Activated naive CD8-positive, alpha-beta T cell treated with anti-CD3 and anti-CD28 coated beads for 36 hours (primary cell): ENCODE results near the gene MCL1. TPM values are rescaled to one million over a fixed set of nuclear protein-coding genes. Genes with fewer than 3 reads are reported as not detected.
"Not testable (repeated sequence)": the region's sequence is repeated elsewhere in the genome, so short reads cannot be mapped to it uniquely, and the experiment has no call there.

Source experiments
- DNase-seq: peaks from one replicate; pipeline ENCODE4 v3.0.0; 2021
- H3K27ac Mint-ChIP-seq: one replicate; pipeline ENCODE4 v1.8.0; 2022; ENCODE audit warnings: mild to moderate bottlenecking, moderate library complexity, mixed read lengths
- H3K27me3 Mint-ChIP-seq: one replicate; pipeline ENCODE4 v1.8.0; 2022; ENCODE audit warnings: mild to moderate bottlenecking, mixed read lengths
- H3K36me3 Mint-ChIP-seq: one replicate; pipeline ENCODE4 v1.8.0; 2021; ENCODE audit warnings: mild to moderate bottlenecking, mixed read lengths
- H3K4me1 Mint-ChIP-seq: one replicate; pipeline ENCODE4 v1.8.0; 2021; ENCODE audit warnings: mixed read lengths
- H3K4me3 Mint-ChIP-seq: one replicate; pipeline ENCODE4 v1.8.0; 2022; ENCODE audit warnings: mild to moderate bottlenecking, moderate library complexity, mixed read lengths
- H3K9me3 Mint-ChIP-seq: one replicate; pipeline ENCODE4 v1.8.0; 2022; ENCODE audit warnings: mixed read lengths
- total RNA-seq, 2 experiments: library from RNA; stranded (reverse); gene quantifications; one replicate each; pipeline ENCODE4 v1.2.3, GENCODE V29; 2021

The MCL1 gene
- total RNA-seq, 2 experiments from 2014 or later, result 209 to 217 TPM

GRCh38 chr1:150610576-150610975 is 31.2 kb upstream of the MCL1 start:
- H3K9me3 Mint-ChIP-seq, result no peaks in the 10 kb centered on the region
- H3K4me3 Mint-ChIP-seq, result no peak overlapping the region
- no peak for DNase-seq
- H3K4me1 Mint-ChIP-seq, result peaks cover 40% of the 10 kb centered on the region
- H3K36me3 Mint-ChIP-seq, result peaks cover 35% of the 10 kb centered on the region
- H3K27ac Mint-ChIP-seq, result peak overlapping the region; percentile 20
- no peaks in the 10 kb centered on the region for H3K27me3 Mint-ChIP-seq

GRCh38 chr1:150609732-150610131 is 30.3 kb upstream of the MCL1 start:
- H3K4me1 Mint-ChIP-seq, result peaks cover 35% of the 10 kb centered on the region
- no peaks in the 10 kb centered on the region for H3K9me3 Mint-ChIP-seq
- DNase-seq, result no peak
- H3K36me3 Mint-ChIP-seq, result peaks cover 29% of the 10 kb centered on the region
- no peak overlapping the region for H3K4me3 Mint-ChIP-seq
- no peaks in the 10 kb centered on the region for H3K27me3 Mint-ChIP-seq
- H3K27ac Mint-ChIP-seq, result no peak overlapping the region

- no peaks in the 10 kb centered on the region for H3K9me3 Mint-ChIP-seq
- peaks cover 7% of the 10 kb centered on the region for H3K36me3 Mint-ChIP-seq
- H3K4me1 Mint-ChIP-seq, result peaks cover 20% of the 10 kb centered on the region
- H3K4me3 Mint-ChIP-seq, result no peak overlapping the region
- H3K27ac Mint-ChIP-seq, result no peak overlapping the region
- DNase-seq, result no peak
- H3K27me3 Mint-ChIP-seq, result no peaks in the 10 kb centered on the region
Measured at GRCh38 chr1:150606463-150607142, 27.2 kb upstream of the MCL1 start.

- H3K27me3 Mint-ChIP-seq, H3K36me3 Mint-ChIP-seq, H3K27ac Mint-ChIP-seq, DNase-seq, H3K4me3 Mint-ChIP-seq, H3K9me3 Mint-ChIP-seq: not testable (repeated sequence)
- peaks cover 13% of the 10 kb centered on the region for H3K4me1 Mint-ChIP-seq
Measured at GRCh38 chr1:150605451-150605731, 26.0 kb upstream of the MCL1 start.

DNA sequence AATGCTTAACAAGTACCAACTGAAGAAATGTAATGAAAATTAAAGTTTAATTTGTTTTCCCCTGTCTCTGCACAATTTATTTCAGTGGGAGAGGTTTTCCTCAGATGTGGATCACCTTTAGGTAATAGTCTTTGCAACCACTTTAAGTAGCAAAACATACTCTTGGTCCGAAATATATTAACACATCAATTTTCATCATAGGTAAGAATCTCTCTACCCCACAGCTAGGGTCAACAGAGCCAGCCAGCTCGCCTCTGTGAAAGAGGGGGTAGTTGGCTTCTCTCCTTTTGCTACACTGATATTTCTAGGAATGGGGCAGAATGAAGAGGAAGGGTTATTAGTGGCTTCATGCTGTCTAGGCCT is 24.8 kb upstream of the MCL1 start:
- H3K27ac Mint-ChIP-seq, result peak overlapping the region; percentile 80
- no peak for DNase-seq
- no peaks in the 10 kb centered on the region for H3K27me3 Mint-ChIP-seq
- H3K9me3 Mint-ChIP-seq, result no peaks in the 10 kb centered on the region
- peaks cover 13% of the 10 kb centered on the region for H3K4me1 Mint-ChIP-seq
- peaks cover 3% of the 10 kb centered on the region for H3K36me3 Mint-ChIP-seq
- no peak overlapping the region for H3K4me3 Mint-ChIP-seq

DNA sequence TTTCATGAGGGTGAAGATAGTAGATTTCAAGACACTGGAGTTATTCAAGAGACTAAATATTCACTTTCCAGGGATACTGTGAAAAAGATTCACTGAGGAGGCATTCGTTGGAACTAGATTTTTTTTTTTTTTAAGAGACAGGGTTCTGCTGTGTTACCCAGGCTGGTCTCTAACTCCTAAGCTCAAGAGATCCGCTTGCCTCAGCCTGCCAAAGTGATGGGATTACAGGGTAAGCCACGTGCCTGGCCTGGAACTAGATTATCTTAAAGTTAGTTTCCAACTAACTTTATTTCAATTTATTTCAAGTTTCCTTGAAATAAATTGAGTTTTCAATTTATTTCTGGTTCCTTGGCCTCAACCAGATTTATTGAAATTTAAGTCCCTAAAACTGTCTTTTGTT is 24.3 kb upstream of the MCL1 start:
- Mint-ChIP-seq H3K4me3 (no peak overlapping the region), H3K36me3 (peaks cover 2% of the 10 kb centered on the region), H3K4me1 (peaks cover 13% of the 10 kb centered on the region), H3K27ac (peak overlapping the region; percentile 68), H3K9me3 (no peaks in the 10 kb centered on the region), H3K27me3 (no peaks in the 10 kb centered on the region)
- DNase-seq, result no peak

- H3K4me1 Mint-ChIP-seq, result peaks cover 13% of the 10 kb centered on the region
- H3K36me3 Mint-ChIP-seq, H3K27ac Mint-ChIP-seq, H3K27me3 Mint-ChIP-seq, H3K4me3 Mint-ChIP-seq, H3K9me3 Mint-ChIP-seq, DNase-seq: not testable (repeated sequence)
Measured at GRCh38 chr1:150602372-150602771, 23.0 kb upstream of the MCL1 start.

DNA sequence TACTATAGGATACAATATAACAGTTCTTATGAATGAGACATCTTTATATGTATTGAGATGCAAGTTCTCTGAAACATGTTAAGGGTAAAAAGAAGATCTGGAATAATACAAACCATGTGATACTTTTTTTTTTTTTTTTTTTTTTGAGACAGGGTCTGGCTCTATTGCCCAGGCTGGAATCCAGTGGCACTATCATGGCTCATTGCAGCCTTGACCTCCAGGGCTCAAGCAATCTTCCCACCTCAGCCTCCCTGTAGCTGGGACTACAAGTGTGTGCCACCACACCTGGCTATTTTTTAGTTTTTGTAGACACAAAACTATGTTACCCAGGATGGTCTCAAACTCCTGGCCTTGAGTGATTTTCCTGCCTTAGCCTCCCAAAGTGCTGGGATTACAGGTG is 22.1 kb upstream of the MCL1 start:
- Mint-ChIP-seq H3K4me3 (no peak overlapping the region), H3K36me3 (peaks cover 2% of the 10 kb centered on the region), H3K4me1 (peaks cover 13% of the 10 kb centered on the region), H3K9me3 (no peaks in the 10 kb centered on the region), H3K27me3 (no peaks in the 10 kb centered on the region), H3K27ac (no peak overlapping the region)
- DNase-seq, result no peak

GRCh38 chr1:150598346-150598745 is 18.9 kb upstream of the MCL1 start:
- H3K27ac Mint-ChIP-seq, H3K4me3 Mint-ChIP-seq, H3K36me3 Mint-ChIP-seq, DNase-seq, H3K9me3 Mint-ChIP-seq, H3K27me3 Mint-ChIP-seq, H3K4me1 Mint-ChIP-seq: not testable (repeated sequence)

DNA sequence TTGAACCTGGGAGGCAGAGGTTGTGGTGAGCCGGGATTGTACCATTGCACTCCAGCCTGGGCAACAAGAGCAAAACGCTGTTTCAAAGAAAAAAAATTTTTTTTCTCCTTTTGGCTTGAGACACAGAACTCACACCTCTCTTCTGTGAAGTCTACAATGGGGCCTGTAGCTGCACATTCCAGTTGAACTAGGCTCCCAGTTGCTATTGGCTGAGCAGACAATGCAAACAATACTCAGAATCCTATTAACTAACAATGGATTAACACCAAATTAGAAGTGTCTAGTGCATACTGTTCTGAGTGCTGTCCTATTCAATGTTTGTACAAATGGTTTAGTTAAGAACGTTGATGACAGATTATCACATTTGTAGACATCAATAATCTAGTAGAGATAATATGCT is 17.6 kb upstream of the MCL1 start:
- H3K4me1 Mint-ChIP-seq, result peaks cover 3% of the 10 kb centered on the region
- no peaks in the 10 kb centered on the region for H3K9me3 Mint-ChIP-seq
- no peaks in the 10 kb centered on the region for H3K27me3 Mint-ChIP-seq
- no peak overlapping the region for H3K27ac Mint-ChIP-seq
- no peak for DNase-seq
- no peak overlapping the region for H3K4me3 Mint-ChIP-seq
- H3K36me3 Mint-ChIP-seq, result peaks cover 2% of the 10 kb centered on the region

DNA sequence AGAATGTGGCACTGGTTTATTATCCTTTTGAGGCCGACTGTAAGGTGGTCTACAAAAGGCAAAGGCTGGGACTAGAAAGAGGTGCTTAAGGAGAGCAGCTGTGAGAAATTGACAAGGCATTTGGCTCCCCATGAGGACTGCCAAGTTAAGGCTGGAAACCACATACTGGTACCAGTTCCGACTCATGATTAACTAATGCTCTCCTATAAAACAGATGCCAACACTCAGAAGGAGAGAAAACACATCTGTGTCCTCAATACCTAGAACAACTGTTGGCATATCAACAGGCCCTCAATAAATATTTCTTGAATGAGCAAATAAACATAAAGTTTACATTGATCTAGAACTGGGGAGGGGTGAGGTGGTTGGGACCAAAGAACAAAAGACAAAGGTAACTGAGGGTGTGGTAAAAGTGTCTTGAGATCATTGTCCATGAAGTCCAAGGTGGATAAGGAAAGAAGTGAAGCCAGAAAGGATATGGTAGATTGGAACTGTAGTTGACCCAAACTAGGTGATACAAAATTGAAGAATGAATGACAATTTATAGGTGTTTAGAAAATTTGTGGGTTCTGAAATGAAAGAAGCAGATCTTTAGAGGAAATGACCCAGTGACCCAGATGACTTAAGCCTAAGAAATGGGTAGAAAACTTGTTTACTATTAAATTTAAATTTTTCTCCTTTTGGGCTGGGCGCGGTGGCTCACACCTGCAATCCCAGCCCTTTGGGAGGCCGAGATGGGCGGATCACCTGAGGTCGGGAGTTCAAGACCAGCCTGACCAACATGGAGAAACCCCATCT is 16.9 kb upstream of the MCL1 start:
- no peak for DNase-seq
- Mint-ChIP-seq H3K36me3 (peaks cover 2% of the 10 kb centered on the region), H3K4me3 (no peak overlapping the region), H3K4me1 (peaks cover 3% of the 10 kb centered on the region), H3K9me3 (no peaks in the 10 kb centered on the region), H3K27ac (no peak overlapping the region), H3K27me3 (no peaks in the 10 kb centered on the region)

GRCh38 chr1:150582371-150582770 is 3.0 kb upstream of the MCL1 start:
- H3K27ac Mint-ChIP-seq, result no peak overlapping the region
- no peaks in the 10 kb centered on the region for H3K9me3 Mint-ChIP-seq
- peaks cover 21% of the 10 kb centered on the region for H3K36me3 Mint-ChIP-seq
- peaks cover 18% of the 10 kb centered on the region for H3K4me1 Mint-ChIP-seq
- H3K4me3 Mint-ChIP-seq, result no peak overlapping the region
- H3K27me3 Mint-ChIP-seq, result peaks cover 4% of the 10 kb centered on the region
- DNase-seq, result no peak

DNA sequence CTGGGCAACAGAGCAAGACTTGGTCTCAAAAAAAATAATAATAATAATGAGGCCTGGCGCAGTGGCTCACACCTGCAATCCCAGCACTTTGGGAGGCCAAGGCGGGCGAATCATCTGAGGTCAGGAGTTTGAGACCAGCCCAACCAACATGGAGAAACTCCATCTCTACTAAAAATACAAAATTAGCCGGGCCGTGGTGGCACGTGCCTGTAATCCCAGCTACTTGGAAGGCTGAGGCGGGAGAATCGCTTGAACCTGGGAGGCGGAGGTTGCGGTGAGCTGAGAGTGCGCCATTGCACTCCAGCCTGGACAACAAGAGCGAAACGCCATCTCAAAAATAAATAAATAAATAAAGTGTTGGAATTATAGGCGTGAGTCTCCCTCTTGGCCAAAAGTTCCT is 2.6 kb upstream of the MCL1 start:
- not testable (repeated sequence) for H3K4me3 Mint-ChIP-seq, DNase-seq, H3K27ac Mint-ChIP-seq

DNA sequence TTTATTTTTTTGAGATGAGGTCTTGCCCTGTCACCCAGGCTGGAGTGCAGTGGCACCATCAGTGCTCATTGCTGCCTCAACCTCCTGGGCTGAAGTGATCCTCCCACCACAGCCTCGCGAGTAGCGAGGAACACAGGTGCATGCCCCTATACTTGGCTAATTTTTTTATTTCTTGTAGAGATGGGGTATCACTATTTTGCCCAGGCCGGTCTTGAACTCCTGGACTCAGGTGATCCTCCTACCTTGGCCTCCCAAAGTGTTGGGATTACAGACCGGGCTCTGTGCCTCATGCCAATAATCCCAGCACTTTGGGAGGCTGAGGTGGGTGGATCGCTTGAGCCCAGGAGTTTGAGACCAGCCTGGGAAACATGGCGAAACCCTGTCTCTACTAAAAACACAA is 2.0 kb upstream of the MCL1 start:
- not testable (repeated sequence) for H3K27ac Mint-ChIP-seq, H3K27me3 Mint-ChIP-seq, DNase-seq, H3K4me3 Mint-ChIP-seq, H3K9me3 Mint-ChIP-seq
- peaks cover 18% of the 10 kb centered on the region for H3K4me1 Mint-ChIP-seq
- H3K36me3 Mint-ChIP-seq, result peaks cover 29% of the 10 kb centered on the region

More for the DNA sequence above, 2.6 kb upstream of the MCL1 start:
- H3K27me3 Mint-ChIP-seq, H3K9me3 Mint-ChIP-seq: not testable (repeated sequence)
- H3K36me3 Mint-ChIP-seq, result peaks cover 25% of the 10 kb centered on the region
- peaks cover 18% of the 10 kb centered on the region for H3K4me1 Mint-ChIP-seq

DNA sequence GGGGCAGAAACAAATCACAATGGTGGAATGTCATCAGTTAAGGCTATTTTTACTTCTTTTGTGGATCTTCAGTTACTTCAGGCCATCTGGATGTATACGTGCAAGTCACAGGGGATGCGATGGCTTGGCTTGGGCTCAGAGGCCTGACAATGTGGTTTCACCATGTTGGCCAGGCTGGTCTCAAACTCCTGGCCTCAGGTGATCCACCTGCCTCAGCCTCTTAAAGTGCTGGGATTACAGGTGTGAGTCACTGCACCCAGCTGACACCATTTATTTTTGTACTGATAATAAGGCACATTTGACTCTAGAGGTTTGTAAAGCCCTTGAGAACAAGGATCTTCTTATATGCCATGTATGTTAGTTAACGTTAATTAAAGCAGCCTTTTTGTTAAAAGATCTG is 1.6 kb upstream of the MCL1 start:
- Mint-ChIP-seq H3K27ac (peak overlapping the region; percentile 93), H3K36me3 (peaks cover 34% of the 10 kb centered on the region), H3K4me3 (peak overlapping the region; percentile 90), H3K4me1 (peaks cover 18% of the 10 kb centered on the region)
- not testable (repeated sequence) for H3K9me3 Mint-ChIP-seq, DNase-seq, H3K27me3 Mint-ChIP-seq
